Mesodermal cell (in vitro differentiated cells): ENCODE results near the gene TRAPPC2L.
A peak's percentile ranks its signal among the peaks of the same experiment; 100 is the strongest.

Source experiments
- H3K27ac ChIP-seq: 2 replicates; pipeline ENCODE4 v1.7.0; 2013; ENCODE audit warnings: mild to moderate bottlenecking, low read depth, low read length, moderate library complexity; ENCODE audit not compliant: severe bottlenecking
- H3K36me3 ChIP-seq: 2 replicates; pipeline ENCODE4 v1.7.1; 2013; ENCODE audit warnings: mild to moderate bottlenecking, low read length, moderate library complexity; ENCODE audit not compliant: control insufficient read depth, insufficient read depth
- H3K4me1 ChIP-seq: one replicate; pipeline ENCODE4 v1.7.1; 2013; ENCODE audit warnings: mild to moderate bottlenecking, low read length; ENCODE audit not compliant: insufficient read depth, control insufficient read depth, poor library complexity, severe bottlenecking
- H3K4me3 ChIP-seq: 2 replicates; pipeline ENCODE4 v1.7.0; 2013; ENCODE audit warnings: low read length, control low read depth, mild to moderate bottlenecking; ENCODE audit not compliant: insufficient read depth, poor library complexity, severe bottlenecking; ENCODE audit errors: extremely low read depth
- H3K9me3 ChIP-seq: 2 replicates; pipeline ENCODE4 v1.7.1; 2013; ENCODE audit warnings: mild to moderate bottlenecking, low read length, moderate library complexity; ENCODE audit not compliant: control insufficient read depth
- WGBS, 2 experiments: methylation state at CpG; one replicate each; pipeline ENCODE4 v1.1.5; 2013; ENCODE audit warnings: missing lambda C conversion rate in 2 of 2; ENCODE audit not compliant: insufficient coverage in 2 of 2; 5-methylcytosine and 5-hydroxymethylcytosine counted together

TRAPPC2L gene

GRCh38 chr16:88851616-88852015 lies 5.3 kb upstream of the TRAPPC2L start:
- H3K27ac ChIP-seq: no peak overlapping the region
- no peaks in the 10 kb centered on the region for H3K9me3 ChIP-seq
- H3K4me3 ChIP-seq: no peak overlapping the region
- WGBS, 2 experiments: 95 to 99% methylated on average over 17 to 19 of the region's 19 CpGs
- H3K4me1 ChIP-seq: peaks cover 5% of the 10 kb centered on the region
- H3K36me3 ChIP-seq: peaks cover 13% of the 10 kb centered on the region

- Histone ChIP-seq H3K27ac (no peak overlapping the region), H3K9me3 (no peaks in the 10 kb centered on the region), H3K36me3 (peaks cover 17% of the 10 kb centered on the region), H3K4me3 (no peak overlapping the region), H3K4me1 (peaks cover 11% of the 10 kb centered on the region)
- 89 to 96% methylated on average over 14 to 17 of the region's 17 CpGs for whole genome bisulfite sequencing, 2 experiments
These were observed 3.5 kb upstream of the TRAPPC2L start for GRCh38 chr16:88853325-88853941.

DNA sequence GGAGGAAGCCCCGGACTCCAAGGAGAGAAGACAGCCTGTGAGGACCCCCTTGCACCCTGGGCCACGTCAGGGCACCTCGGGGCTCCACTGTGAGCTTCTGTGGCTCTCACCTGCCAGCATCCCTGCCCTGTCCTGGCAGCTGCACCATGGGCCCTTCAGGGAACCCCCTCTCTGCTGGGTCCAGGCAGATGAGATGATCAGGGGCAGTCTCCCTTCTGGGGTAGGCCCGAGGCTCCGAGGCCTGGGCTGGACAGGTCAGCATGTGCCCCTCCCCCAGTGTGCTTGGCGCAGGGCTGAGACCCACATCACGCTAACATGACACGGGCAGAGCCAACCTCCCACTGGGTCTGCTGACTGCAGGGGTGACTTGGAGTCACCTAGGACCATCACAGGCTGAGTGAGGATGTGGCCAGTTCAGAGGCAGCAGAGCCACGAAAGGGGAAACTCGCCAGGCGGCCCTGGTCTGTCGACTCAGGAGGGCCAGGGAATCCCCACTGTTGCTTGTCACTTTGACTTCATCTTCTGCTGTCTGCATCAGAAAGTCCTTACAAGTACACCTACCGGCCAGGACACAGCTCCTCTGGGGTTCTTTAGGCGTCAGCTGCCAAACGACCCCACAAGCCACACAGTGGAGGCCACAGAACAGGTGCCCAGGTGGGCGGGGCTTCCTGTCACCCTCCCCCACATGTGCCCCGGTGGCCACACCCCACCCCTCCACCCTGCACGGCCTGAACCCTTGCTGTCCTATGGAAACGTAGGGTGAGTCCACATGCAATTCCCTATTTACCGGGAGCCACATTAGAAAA lies 2.4 kb upstream of the TRAPPC2L start:
- Histone ChIP-seq H3K36me3 (peaks cover 28% of the 10 kb centered on the region), H3K4me1 (peaks cover 12% of the 10 kb centered on the region), H3K27ac (no peak overlapping the region), H3K9me3 (no peaks in the 10 kb centered on the region), H3K4me3 (no peak overlapping the region)
- 90 to 92% methylated on average over 13 to 18 of the region's 20 CpGs for WGBS, 2 experiments

- Histone ChIP-seq H3K9me3 (no peaks in the 10 kb centered on the region), H3K27ac (no peak overlapping the region), H3K4me3 (no peak overlapping the region), H3K36me3 (peaks cover 34% of the 10 kb centered on the region), H3K4me1 (peaks cover 12% of the 10 kb centered on the region)
- WGBS, 2 experiments: 96% methylated on average over 5 to 7 of the region's 8 CpGs
These were observed 1.8 kb upstream of the TRAPPC2L start for GRCh38 chr16:88855176-88855575.

GRCh38 chr16:88855736-88856121 lies 1.2 kb upstream of the TRAPPC2L start:
- Histone ChIP-seq H3K4me1 (peaks cover 12% of the 10 kb centered on the region), H3K36me3 (peaks cover 39% of the 10 kb centered on the region), H3K9me3 (no peaks in the 10 kb centered on the region), H3K27ac (no peak overlapping the region), H3K4me3 (peak overlapping the region; percentile 93)
- 82 to 85% methylated on average over 10 to 12 of the region's 13 CpGs for WGBS, 2 experiments

DNA sequence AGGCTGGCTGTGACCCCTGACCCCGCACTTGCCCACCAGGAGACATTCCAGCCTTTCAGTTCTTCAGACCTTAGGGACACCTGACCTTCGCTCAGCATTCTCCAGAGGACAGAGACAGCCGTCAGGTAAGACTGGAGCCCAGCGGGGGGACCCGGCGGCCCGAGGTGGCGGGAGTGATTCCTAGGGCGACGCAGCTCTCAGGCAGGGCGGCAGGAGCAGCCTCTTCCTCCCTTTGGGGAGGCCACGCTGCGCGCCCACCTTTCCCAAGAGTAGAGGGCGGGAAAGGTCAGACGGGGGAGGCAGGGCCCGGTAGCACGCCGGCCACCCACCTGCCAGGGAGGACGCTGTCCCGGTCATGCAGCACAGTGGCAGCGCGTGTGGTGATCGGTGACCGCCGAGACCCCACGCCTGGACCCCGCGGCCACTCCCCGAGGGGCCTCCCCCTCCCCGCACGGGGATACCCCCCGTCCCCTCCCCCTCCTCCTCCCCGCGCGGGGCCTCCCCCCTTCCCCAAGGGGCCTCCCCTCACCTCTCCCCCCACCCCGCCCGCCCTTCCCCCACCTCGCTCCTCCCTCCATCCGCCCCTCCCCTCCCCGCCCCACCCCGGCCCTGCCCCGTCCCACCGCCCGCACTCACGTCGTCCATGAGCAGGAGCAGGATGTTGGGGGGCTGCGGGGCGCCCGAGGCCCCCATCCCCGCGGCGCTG lies 652 bp upstream of the TRAPPC2L start:
- 7 to 13% methylated on average over 16 to 29 of the region's 53 CpGs for WGBS, 2 experiments

DNA sequence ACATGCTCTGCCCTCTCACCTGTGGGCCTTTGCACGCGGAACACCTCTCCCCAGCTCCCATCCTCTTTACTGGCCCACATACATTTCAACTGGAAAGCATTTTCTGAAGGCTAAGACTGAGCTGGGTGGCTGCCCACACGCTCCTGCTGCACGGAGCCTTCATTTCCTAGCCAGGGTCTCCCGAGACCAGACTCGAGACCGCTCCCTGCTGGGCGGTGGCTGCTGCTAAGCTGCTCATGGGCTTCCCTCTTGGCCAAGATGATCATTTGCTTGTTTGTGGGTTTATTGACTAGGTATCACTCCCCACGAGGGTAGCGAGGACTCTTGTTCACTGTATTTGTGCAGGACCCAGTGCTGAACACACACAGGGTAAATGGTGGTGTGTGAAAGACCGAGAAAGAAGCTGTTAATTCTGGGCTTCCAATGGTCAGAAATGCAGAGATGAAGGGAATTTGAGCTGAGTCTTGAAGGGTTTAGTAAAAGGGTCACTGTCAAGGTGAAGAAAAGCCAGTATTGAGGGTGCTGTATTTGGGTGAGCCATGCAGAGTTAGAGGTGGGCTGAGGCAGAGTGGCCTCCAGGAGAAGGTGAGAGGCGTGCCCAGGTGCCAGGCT lies 907 bp downstream of the TRAPPC2L start:
- Histone ChIP-seq H3K4me3 (peak overlapping the region; percentile 93), H3K27ac (peak overlapping the region; percentile 97), H3K9me3 (no peaks in the 10 kb centered on the region), H3K4me1 (peaks cover 12% of the 10 kb centered on the region), H3K36me3 (peaks cover 44% of the 10 kb centered on the region)
- 20 to 21% methylated on average over 11 to 12 of the region's 12 CpGs for WGBS, 2 experiments

More for the DNA sequence above, 652 bp upstream of the TRAPPC2L start:
- H3K27ac ChIP-seq: no peak overlapping the region
- H3K4me3 ChIP-seq: peak overlapping the region; percentile 93
- H3K4me1 ChIP-seq: peaks cover 12% of the 10 kb centered on the region
- no peaks in the 10 kb centered on the region for H3K9me3 ChIP-seq
- H3K36me3 ChIP-seq: peaks cover 40% of the 10 kb centered on the region

DNA sequence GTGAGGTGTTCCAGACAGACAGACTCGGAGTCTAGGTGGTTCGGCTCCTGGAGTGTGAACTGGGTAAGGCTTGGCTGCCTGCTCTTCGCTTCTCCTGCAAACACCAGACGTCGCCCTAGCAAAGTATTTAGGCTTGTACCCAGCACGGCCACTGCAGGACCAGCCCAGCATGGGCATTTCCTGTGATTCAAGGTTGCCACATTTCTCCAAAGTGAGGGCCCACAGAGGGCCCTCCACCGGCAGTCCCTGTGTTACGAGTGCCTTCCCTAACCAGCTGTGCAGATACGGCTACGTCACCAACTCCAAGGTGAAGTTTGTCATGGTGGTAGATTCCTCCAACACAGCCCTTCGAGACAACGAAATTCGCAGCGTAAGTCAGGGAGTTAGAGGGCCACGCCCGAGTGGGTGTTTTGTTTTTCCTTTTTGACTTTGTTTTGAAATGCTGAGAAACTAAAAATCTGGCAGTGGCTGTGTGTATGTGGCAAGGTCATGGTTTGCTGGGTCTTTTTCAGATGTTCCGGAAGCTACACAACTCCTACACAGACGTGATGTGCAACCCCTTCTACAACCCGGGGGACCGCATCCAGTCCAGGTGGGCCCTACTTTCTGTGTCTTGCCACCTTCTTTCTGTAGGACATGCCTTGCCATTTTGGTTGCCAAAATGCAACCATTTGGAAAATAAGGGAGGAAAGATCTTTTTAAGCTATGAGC lies 2.6 kb downstream of the TRAPPC2L start:
- WGBS, 2 experiments: 94% methylated on average over 18 to 20 of the region's 20 CpGs
- H3K9me3 ChIP-seq: no peaks in the 10 kb centered on the region

DNA sequence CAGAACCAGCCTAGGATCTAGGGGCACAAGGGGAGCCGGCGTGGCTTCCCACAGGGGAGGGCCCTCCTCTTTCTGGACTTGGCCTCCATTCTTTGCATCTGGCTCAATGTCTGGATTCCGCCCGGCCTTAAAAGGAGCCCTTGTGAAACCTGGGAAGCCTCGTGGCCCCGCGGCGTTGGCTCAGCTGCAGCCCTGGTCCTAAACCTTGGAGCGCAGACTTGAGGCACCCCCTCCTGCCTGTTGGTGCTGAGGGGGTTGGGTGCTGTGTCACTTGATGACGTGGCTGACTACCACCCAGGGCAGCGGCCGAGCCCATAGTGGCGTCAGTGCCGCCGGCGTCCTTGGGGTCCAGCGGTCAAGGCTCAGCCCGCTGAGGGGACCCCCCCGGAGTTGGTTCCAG lies 4.4 kb downstream of the TRAPPC2L start:
- H3K4me1 ChIP-seq: peaks cover 7% of the 10 kb centered on the region
- H3K9me3 ChIP-seq: no peaks in the 10 kb centered on the region
- no peak overlapping the region for H3K27ac ChIP-seq
- peaks cover 36% of the 10 kb centered on the region for H3K36me3 ChIP-seq
- WGBS, 2 experiments: 96 to 97% methylated on average over 12 to 18 of the region's 19 CpGs
- no peak overlapping the region for H3K4me3 ChIP-seq

More for the DNA sequence above, 2.6 kb downstream of the TRAPPC2L start:
- Histone ChIP-seq H3K27ac (no peak overlapping the region), H3K36me3 (peaks cover 39% of the 10 kb centered on the region), H3K4me3 (no peak overlapping the region), H3K4me1 (peaks cover 12% of the 10 kb centered on the region)

DNA sequence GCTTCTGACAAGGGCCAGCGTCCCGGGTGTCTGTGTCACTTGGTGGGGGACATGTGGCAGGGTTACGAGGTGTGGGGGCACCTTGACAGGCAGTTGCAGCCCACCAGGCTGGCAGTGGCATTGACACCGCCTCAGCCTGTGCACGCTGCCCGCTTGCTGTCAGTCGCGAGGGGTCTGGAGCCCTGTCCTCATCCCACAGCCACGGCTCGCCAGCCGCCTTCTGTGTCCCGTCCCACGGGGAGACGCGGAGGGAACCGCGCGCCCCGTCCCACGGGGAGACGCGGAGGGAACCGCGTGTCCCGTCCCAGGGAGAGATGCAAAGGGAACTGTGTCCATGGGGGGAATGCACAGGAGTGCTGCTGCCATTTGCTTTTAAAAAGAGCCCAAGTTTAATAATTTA lies 6.0 kb downstream of the TRAPPC2L start:
- Histone ChIP-seq H3K9me3 (no peaks in the 10 kb centered on the region), H3K4me3 (no peak overlapping the region), H3K36me3 (peaks cover 36% of the 10 kb centered on the region), H3K4me1 (peaks cover 6% of the 10 kb centered on the region), H3K27ac (no peak overlapping the region)
- 94% methylated on average over 12 to 25 of the region's 25 CpGs for WGBS, 2 experiments
